PC-9 (cell line): ENCODE measurements around the gene SLC7A10. TPM values are rescaled to one million over a fixed set of nuclear protein-coding genes. Genes with fewer than 3 reads are reported as not detected.

Source experiments
- BruUV-seq: library from RNA; stranded (reverse); fragments of 400-500 nt; replicated peaks from 2 replicates; lab custom pipeline; 2021; lab: Mats Ljungman, UMichigan
- CTCF ChIA-PET: fragments of 300-600 bp; sonication (Branson Sonifier 250); formaldehyde crosslinking; loops from one replicate; lab custom pipeline; 2022; ENCODE audit warnings: antibody characterized with exemption; lab: Charles Lee
- POLR2A ChIA-PET: fragments of 300-600 bp; sonication (Branson Sonifier 250); formaldehyde crosslinking; loops from one replicate; lab custom pipeline; 2022; ENCODE audit warnings: antibody characterized with exemption; ENCODE audit not compliant: unreplicated experiment; lab: Charles Lee
- DNase-seq, 2 experiments: peaks; one replicate each; pipeline versions ENCODE4 v3.0.0 to v3.0.0-alpha.2; 2015 to 2022; ENCODE audit warnings: mixed read lengths in 1 of 2
- H2AFZ ChIP-seq: fragments of 200-600 bp; sonication (generic); 2 replicates; pipeline ENCODE4 v1.8.1; 2017; ENCODE audit warnings: antibody characterized with exemption
- H3F3A ChIP-seq: fragments of 200-600 bp; sonication (generic); 2 replicates; pipeline ENCODE4 v1.8.1; 2017; ENCODE audit warnings: antibody characterized with exemption, mild to moderate bottlenecking, low read depth; ENCODE audit not compliant: insufficient read depth
- H3K27ac ChIP-seq: fragments of 200-600 bp; sonication (generic); 2 replicates; pipeline ENCODE4 v1.6.1; 2016; ENCODE audit warnings: mixed run types
- H3K27me3 ChIP-seq: fragments of 200-600 bp; sonication (generic); 2 replicates; pipeline ENCODE4 v1.6.1; 2016; ENCODE audit warnings: low read depth, mixed run types; ENCODE audit not compliant: insufficient read depth
- H3K36me3 ChIP-seq: fragments of 200-600 bp; sonication (generic); 2 replicates; pipeline ENCODE4 v1.6.1; 2016; ENCODE audit warnings: low read depth, mixed run types
- H3K4me1 ChIP-seq: fragments of 200-600 bp; sonication (generic); replicated peaks from 2 replicates; pipeline ENCODE4 v1.6.1; 2016; ENCODE audit warnings: mixed run types; ENCODE audit not compliant: insufficient read depth
- H3K4me2 ChIP-seq: fragments of 200-600 bp; sonication (generic); 2 replicates; pipeline ENCODE4 v1.6.1; 2017; ENCODE audit warnings: mixed run types
- H3K4me3 ChIP-seq: fragments of 200-600 bp; sonication (generic); 2 replicates; pipeline ENCODE4 v1.6.1; 2016; ENCODE audit warnings: mixed run types
- H3K79me2 ChIP-seq: fragments of 200-600 bp; sonication (generic); 2 replicates; pipeline ENCODE4 v1.6.1; 2017; ENCODE audit warnings: low read depth, mixed run types
- H3K9me2 ChIP-seq: fragments of 200-600 bp; sonication (generic); 2 replicates; pipeline ENCODE4 v1.8.1; 2017; ENCODE audit warnings: mild to moderate bottlenecking; ENCODE audit not compliant: insufficient read depth
- H3K9me3 ChIP-seq: fragments of 200-600 bp; sonication (generic); 2 replicates; pipeline ENCODE4 v1.8.1; 2016; ENCODE audit warnings: low read depth; ENCODE audit not compliant: insufficient read depth
- H4K20me1 ChIP-seq: fragments of 200-600 bp; sonication (generic); 2 replicates; pipeline ENCODE4 v1.8.1; 2017; ENCODE audit not compliant: insufficient read depth
- CTCF ChIP-seq: fragments of 200-600 bp; sonication (generic); conservative IDR thresholded peaks from 2 replicates; pipeline ENCODE4 v1.6.1; 2017; ENCODE audit warnings: mixed run types, antibody characterized with exemption, mild to moderate bottlenecking, moderate library complexity
- EZH2 ChIP-seq: fragments of 200-600 bp; sonication (generic); IDR thresholded peaks from 2 replicates; pipeline ENCODE4 v1.8.0; 2017; ENCODE audit warnings: antibody characterized with exemption, low read depth
- intact Hi-C: fragments of 100-400 bp; cut with micrococcal nuclease; formaldehyde crosslinking; loops from one replicate; pipeline ENCODE4 v1.10.0; 2022; ENCODE audit not compliant: unreplicated experiment
- total RNA-seq: library from RNA; stranded (reverse); gene quantifications from 2 replicates; pipeline ENCODE4 v1.2.3, GENCODE V29; 2021

The SLC7A10 gene
- total RNA-seq, 1 experiment from 2014 or later = not detected

- H3K9me2 ChIP-seq = no peaks in the 10 kb centered on the region
- no peak overlapping the region for H2AFZ ChIP-seq
- TF ChIP-seq EZH2 (no peak), CTCF (no peak)
- CTCF ChIA-PET = no interaction called here
- H3K4me2 ChIP-seq = no peak overlapping the region
- no peaks in the 10 kb centered on the region for H3K4me1 ChIP-seq
- H3K27me3 ChIP-seq = no peaks in the 10 kb centered on the region
- intact Hi-C loops = no loop called here
- BruUV-seq = no TSS peak
- H3K36me3 ChIP-seq = no peaks in the 10 kb centered on the region
- H3K4me3 ChIP-seq = no peak overlapping the region
- no peaks in the 10 kb centered on the region for H4K20me1 ChIP-seq
- POLR2A ChIA-PET = interaction anchor here (0.6 kb wide), 1 partner anchor 917 kb away, joined by 4 read pairs; no protein-coding TSS in a partner anchor
- no peaks in the 10 kb centered on the region for H3K79me2 ChIP-seq
- no peaks in the 10 kb centered on the region; the same call in 1 of the 2 replicates for H3F3A ChIP-seq
- no peaks in the 10 kb centered on the region for H3K9me3 ChIP-seq
- no peak overlapping the region for H3K27ac ChIP-seq
- no peak for DNase-seq
These were observed 36.0 kb upstream of the SLC7A10 start for GRCh38 chr19:33261511-33262189.

GRCh38 chr19:33260628-33261418, 35.2 kb upstream of the SLC7A10 start:
- Histone ChIP-seq H3K4me3 (no peak overlapping the region), H3K27me3 (no peaks in the 10 kb centered on the region), H3K4me2 (no peak overlapping the region), H3F3A (no peaks in the 10 kb centered on the region; the same call in 1 of the 2 replicates), H3K36me3 (no peaks in the 10 kb centered on the region), H4K20me1 (no peaks in the 10 kb centered on the region), H3K9me3 (no peaks in the 10 kb centered on the region), H3K4me1 (no peaks in the 10 kb centered on the region), H3K79me2 (no peaks in the 10 kb centered on the region), H2AFZ (no peak overlapping the region), H3K9me2 (no peaks in the 10 kb centered on the region), H3K27ac (no peak overlapping the region)
- intact Hi-C loops = no loop called here
- no peak for DNase-seq
- no TSS peak for BruUV-seq
- ChIA-PET POLR2A (interaction anchor here (0.6 kb wide), 2 partner anchors 25 to 918 kb away, joined by 4 read pairs; no protein-coding TSS in a partner anchor), CTCF (no interaction called here)
- no peak for TF ChIP-seq CTCF
- TF ChIP-seq EZH2 = no peak

- DNase-seq = no peak
- POLR2A ChIA-PET = no interaction called here
- TF ChIP-seq CTCF = no peak
- no peak for TF ChIP-seq EZH2
- intact Hi-C loops = no loop called here
- Histone ChIP-seq H3K4me1 (no peaks in the 10 kb centered on the region), H3K4me3 (no peak overlapping the region), H2AFZ (no peak overlapping the region), H3K9me3 (no peaks in the 10 kb centered on the region), H3K79me2 (no peaks in the 10 kb centered on the region), H3F3A (no peaks in the 10 kb centered on the region; the same call in 1 of the 2 replicates), H3K9me2 (no peaks in the 10 kb centered on the region), H3K27me3 (no peaks in the 10 kb centered on the region), H3K27ac (no peak overlapping the region), H3K4me2 (no peak overlapping the region), H4K20me1 (no peaks in the 10 kb centered on the region), H3K36me3 (no peaks in the 10 kb centered on the region)
- CTCF ChIA-PET = no interaction called here
- no TSS peak for BruUV-seq
These were observed 33.9 kb upstream of the SLC7A10 start for GRCh38 chr19:33259539-33259938.
